Esophagus squamous epithelium (tissue), 5 donors: ENCODE data around the gene KCNE4. TPM values are rescaled to one million over a fixed set of nuclear protein-coding genes. Genes with fewer than 3 reads are reported as not detected.
"Not testable (repeated sequence)": the region's sequence is repeated elsewhere in the genome, so short reads cannot be mapped to it uniquely, and the experiment has no call there.

Experiments used
- DNase-seq: peaks from one replicate; lab custom pipeline; 2025; lab: John Stamatoyannopoulos, UW
- H3K27ac ChIP-seq, 4 donors: fragments of 200-600 bp; sonication (generic); one replicate each; pipeline ENCODE4 v1.5.1; 2016 to 2019; ENCODE audit warnings: mild to moderate bottlenecking in 1 of 4
- H3K27me3 ChIP-seq, 4 donors: fragments of 200-600 bp; sonication (generic); 1 replicate in 3 of 4; 2 replicates in 1 of 4; pipeline versions ENCODE4 v1.5.1 to v1.6.0; 2017 to 2021; ENCODE audit warnings: antibody characterized with exemption in 1 of 4
- H3K36me3 ChIP-seq, 3 donors: fragments of 200-600 bp; sonication (generic); one replicate each; pipeline ENCODE4 v1.5.1; 2016 to 2019
- H3K4me1 ChIP-seq, 3 donors: fragments of 200-600 bp; sonication (generic); one replicate each; pipeline ENCODE4 v1.5.1; 2017 to 2019
- H3K4me3 ChIP-seq, 4 donors: fragments of 200-600 bp; sonication (generic); 1 replicate in 3 of 4; 2 replicates in 1 of 4; pipeline ENCODE4 v1.5.1; 2016 to 2019; ENCODE audit warnings: mild to moderate bottlenecking in 2 of 4, moderate library complexity in 1 of 4
- H3K9me3 ChIP-seq, 3 donors: fragments of 200-600 bp; sonication (generic); one replicate each; pipeline ENCODE4 v1.5.1; 2016 to 2019
- CTCF ChIP-seq, 6 experiments: fragments of 450-650 bp in 4 of 6; fragments of 200-600 bp in 2 of 6; sonication (generic) in 2 of 6; IDR thresholded peaks; one replicate each; pipeline ENCODE4 v1.5.1; 2016 to 2019; ENCODE audit warnings: antibody characterized with exemption in 6 of 6, mild to moderate bottlenecking in 4 of 6, moderate library complexity in 4 of 6
- POLR2A ChIP-seq, 4 donors: fragments of 450-650 bp; IDR thresholded peaks; one replicate each; pipeline ENCODE4 v1.6.1; 2017; ENCODE audit warnings: antibody characterized with exemption in 4 of 4, mild to moderate bottlenecking in 4 of 4, moderate library complexity in 3 of 4
- WGBS, 2 donors: methylation state at CpG; one replicate each; pipeline ENCODE4 v1.1.5; 2018; 5-methylcytosine and 5-hydroxymethylcytosine counted together
- intact Hi-C: fragments of 100-400 bp; cut with DNase I; formaldehyde crosslinking; loops from one replicate; pipeline ENCODE4 v1.15.0; 2022
- total RNA-seq, 4 donors: library from RNA; depleted of rRNA; stranded (reverse); fragments of >200 nt; gene quantifications; one replicate each; pipeline ENCODE4 v1.1.0, GENCODE V29; 2016
- donor health status: DM: yes; HTN: yes; CAD: no.

KCNE4 gene
- total RNA-seq, 4 donors from 2014 or later: 0.26 to 0.76 (median 0.35) TPM

- no peak for TF ChIP-seq CTCF (IDR thresholded peaks at IDR 0.05)
- no peak for TF ChIP-seq POLR2A (IDR thresholded peaks at IDR 0.05)
- Histone ChIP-seq H3K9me3 (no peaks in the 10 kb centered on the region), H3K36me3 (no peaks in the 10 kb centered on the region), H3K4me3 (no peak overlapping the region), H3K4me1 (no peaks in the 10 kb centered on the region), H3K27ac (no peak overlapping the region), H3K27me3 (no peaks in the 10 kb centered on the region)
- intact Hi-C loops: no loop called here
- DNase-seq: no peak
- WGBS, 2 donors: 52 to 71% methylated on average over 2 of the region's 2 CpGs
These were observed 27.9 kb downstream of the KCNE4 start for GRCh38 chr2:223079925-223080324.

- H3K27ac ChIP-seq, DNase-seq, H3K9me3 ChIP-seq, H3K4me1 ChIP-seq, H3K36me3 ChIP-seq, intact Hi-C loops, H3K27me3 ChIP-seq, H3K4me3 ChIP-seq: not testable (repeated sequence)
- 54 to 55% methylated on average over 3 of the region's 3 CpGs for WGBS, 2 donors
These were observed 28.9 kb downstream of the KCNE4 start for GRCh38 chr2:223080790-223081360.

- no peak for DNase-seq
- no peaks in the 10 kb centered on the region for H3K27me3 ChIP-seq
- intact Hi-C loops: no loop called here
- H3K36me3 ChIP-seq: no peaks in the 10 kb centered on the region
- WGBS, 2 donors: 66% methylated on average over 3 of the region's 3 CpGs
- H3K27ac ChIP-seq: no peak overlapping the region
- no peaks in the 10 kb centered on the region for H3K4me1 ChIP-seq
- no peaks in the 10 kb centered on the region for H3K9me3 ChIP-seq
- TF ChIP-seq POLR2A (IDR thresholded peaks at IDR 0.05) (no peak), CTCF (IDR thresholded peaks at IDR 0.05) (no peak)
- H3K4me3 ChIP-seq: no peak overlapping the region
These were observed 29.8 kb downstream of the KCNE4 start for GRCh38 chr2:223081789-223082188.

- H3K27me3 ChIP-seq: no peaks in the 10 kb centered on the region
- 0% methylated on average over 2 of the region's 2 CpGs for WGBS, 2 donors
- H3K4me1 ChIP-seq: no peaks in the 10 kb centered on the region
- no peak for DNase-seq
- no peak overlapping the region for H3K4me3 ChIP-seq
- H3K27ac ChIP-seq: no peak overlapping the region
- H3K36me3 ChIP-seq: no peaks in the 10 kb centered on the region
- intact Hi-C loops: no loop called here
- TF ChIP-seq POLR2A (IDR thresholded peaks at IDR 0.05) (no peak), CTCF (IDR thresholded peaks at IDR 0.05) (no peak)
- H3K9me3 ChIP-seq: no peaks in the 10 kb centered on the region
These were observed 30.7 kb downstream of the KCNE4 start for GRCh38 chr2:223082706-223083105.

- no peaks in the 10 kb centered on the region for H3K4me1 ChIP-seq
These were observed 31.5 kb downstream of the KCNE4 start for GRCh38 chr2:223083402-223084070.

More at GRCh38 chr2:223083402-223084070, 31.5 kb downstream of the KCNE4 start:
- no peak for DNase-seq
- WGBS, 2 donors: 67% methylated on average over 7 of the region's 7 CpGs
- Histone ChIP-seq H3K27me3 (no peaks in the 10 kb centered on the region), H3K9me3 (no peaks in the 10 kb centered on the region), H3K27ac (no peak overlapping the region), H3K36me3 (no peaks in the 10 kb centered on the region), H3K4me3 (no peak overlapping the region)
- no peak for TF ChIP-seq CTCF (IDR thresholded peaks at IDR 0.05)
- intact Hi-C loops: no loop called here
